ENCODE data around the gene RAB31. TPM values are rescaled to one million over a fixed set of nuclear protein-coding genes. Genes with fewer than 3 reads are reported as not detected.

Gene RAB31
- total RNA-seq, 3 donors from 2014 or later, result 22.4 to 110 (median 32.4) TPM

- H3K27ac ChIP-seq, result no peak overlapping the region
Measured at GRCh38 chr18:9859232-9859631, 151.1 kb downstream of the RAB31 start.

GRCh38 chr18:9860682-9861081, 152.6 kb downstream of the RAB31 start:
- Histone ChIP-seq H3K4me1 (peaks cover 0 to 6% of the 10 kb centered on the region in 2 donors), H3K36me3 (no peaks in the 10 kb centered on the region), H3K9me3 (peaks cover 0 to 6% of the 10 kb centered on the region in 2 donors), H3K4me3 (no peak overlapping the region), H3K27me3 (no peaks in the 10 kb centered on the region), H3K27ac (no peak overlapping the region)
- TF ChIP-seq POLR2AphosphoS5 (IDR thresholded peaks at IDR 0.05) (no peak), CTCF (IDR thresholded peaks at IDR 0.05) (no peak), POLR2A (IDR thresholded peaks at IDR 0.05) (no peak)
- intact Hi-C loops (cut with DNase I; ENCODE audit: low total_unique reads), result no loop called here
- no peak for DNase-seq (ENCODE audit: low spot score in 2 of 2)

More at GRCh38 chr18:9859232-9859631, 151.1 kb downstream of the RAB31 start:
- Histone ChIP-seq H3K27me3 (no peaks in the 10 kb centered on the region), H3K9me3 (no peaks in the 10 kb centered on the region), H3K4me3 (no peak overlapping the region), H3K4me1 (peaks cover 0 to 6% of the 10 kb centered on the region in 2 donors), H3K36me3 (no peaks in the 10 kb centered on the region)
- TF ChIP-seq POLR2AphosphoS5 (IDR thresholded peaks at IDR 0.05) (no peak), CTCF (IDR thresholded peaks at IDR 0.05) (no peak), POLR2A (IDR thresholded peaks at IDR 0.05) (no peak)
- intact Hi-C loops (cut with DNase I; ENCODE audit: low total_unique reads), result no loop called here
- no peak for DNase-seq (ENCODE audit: low spot score in 2 of 2)

GRCh38 chr18:9861157-9861556, 153.1 kb downstream of the RAB31 start:
- Histone ChIP-seq H3K36me3 (no peaks in the 10 kb centered on the region), H3K27me3 (no peaks in the 10 kb centered on the region), H3K27ac (no peak overlapping the region), H3K4me3 (no peak overlapping the region), H3K9me3 (peaks cover 0 to 6% of the 10 kb centered on the region in 2 donors), H3K4me1 (peaks cover 0 to 6% of the 10 kb centered on the region in 2 donors)
- intact Hi-C loops (cut with DNase I; ENCODE audit: low total_unique reads), result no loop called here
- no peak for DNase-seq (ENCODE audit: low spot score in 2 of 2)
- TF ChIP-seq POLR2A (IDR thresholded peaks at IDR 0.05) (no peak), POLR2AphosphoS5 (IDR thresholded peaks at IDR 0.05) (no peak), CTCF (IDR thresholded peaks at IDR 0.05) (no peak)

GRCh38 chr18:9861933-9862332, 153.8 kb downstream of the RAB31 start:
- Histone ChIP-seq H3K36me3 (no peaks in the 10 kb centered on the region), H3K4me1 (peaks cover 0 to 6% of the 10 kb centered on the region in 2 donors), H3K27ac (no peak overlapping the region), H3K27me3 (no peaks in the 10 kb centered on the region), H3K9me3 (peaks cover 0 to 6% of the 10 kb centered on the region in 2 donors), H3K4me3 (no peak overlapping the region)
- intact Hi-C loops (cut with DNase I; ENCODE audit: low total_unique reads), result no loop called here
- TF ChIP-seq CTCF (IDR thresholded peaks at IDR 0.05) (no peak), POLR2A (IDR thresholded peaks at IDR 0.05) (no peak), POLR2AphosphoS5 (IDR thresholded peaks at IDR 0.05) (no peak)
- DNase-seq (ENCODE audit: low spot score in 2 of 2), result no peak

GRCh38 chr18:9862686-9863085, 154.6 kb downstream of the RAB31 start:
- Histone ChIP-seq H3K4me3 (no peak overlapping the region), H3K4me1 (peaks cover 0 to 6% of the 10 kb centered on the region in 2 donors), H3K36me3 (no peaks in the 10 kb centered on the region), H3K27me3 (no peaks in the 10 kb centered on the region), H3K27ac (no peak overlapping the region), H3K9me3 (peaks cover 0 to 11% of the 10 kb centered on the region in 2 donors)
- intact Hi-C loops (cut with DNase I; ENCODE audit: low total_unique reads), result no loop called here
- no peak for DNase-seq (ENCODE audit: low spot score in 2 of 2)
- no peak for TF ChIP-seq POLR2AphosphoS5 (IDR thresholded peaks at IDR 0.05)
- no peak for TF ChIP-seq CTCF (IDR thresholded peaks at IDR 0.05)
- TF ChIP-seq POLR2A (IDR thresholded peaks at IDR 0.05), result no peak

All from breast epithelium (tissue), 4 donors.